Neural cell (in vitro differentiated cells): ENCODE results near the gene ZNF618.

Experiments used
- CTCF ChIP-seq: fragments of 450-650 bp; IDR thresholded peaks from 2 replicates; pipeline ENCODE4 v1.5.1; 2014; ENCODE audit warnings: antibody characterized with exemption, mild to moderate bottlenecking, moderate library complexity; ENCODE audit not compliant: poor library complexity, severe bottlenecking
- POLR2AphosphoS5 ChIP-seq: IDR thresholded peaks from 2 replicates; pipeline ENCODE4 v1.6.1; 2012

GRCh38 chr9:113963696-113964494, 87.8 kb downstream of the ZNF618 start:
- TF ChIP-seq CTCF (no peak), POLR2AphosphoS5 (no peak)
